ENCODE measurements around the gene PGGT1B. TPM values are rescaled to one million over a fixed set of nuclear protein-coding genes. Genes with fewer than 3 reads are reported as not detected.

The PGGT1B gene
- 9.4 and 20.0 TPM in 2 replicates for total RNA-seq

GRCh38 chr5:115262321-115263077, at the start of gene PGGT1B:
PGGT1B (minus strand) TSS chr5:115262877; CDS start chr5:115262851, 26 bp downstream.

GRCh38 chr5:115296124-115297022, 33.7 kb upstream of the PGGT1B start, which contains the start of gene CCDC112:
CCDC112 (minus strand) TSS chr5:115296654; CDS start chr5:115296543, 111 bp downstream.

GRCh38 chr5:115169487-115170133, 93.1 kb downstream of the PGGT1B start, which contains the start of gene TRIM36:
TRIM36 (minus strand) TSS chr5:115169908; CDS start chr5:115169634, 274 bp downstream.

Small RNA genes within 50 kb of the gene (small RNA-seq; reads per million reads assigned to genes)
- not detected for gene HMGN1P15 (ENCODE audit: low replicate concordance)

Other genes with a start within 250 kb of the PGGT1B start
- 1.8 and 2.9 TPM in 2 replicates for gene TRIM36, start 93.0 kb downstream of the PGGT1B start, total RNA-seq
- gene CCDC112, start 33.8 kb upstream of the PGGT1B start, total RNA-seq, result 4.7 and 6.1 TPM in 2 replicates